Colon (tissue), 2 donors: ENCODE data around the gene NTN4.
"Not testable (repeated sequence)": the region's sequence is repeated elsewhere in the genome, so short reads cannot be mapped to it uniquely, and the experiment has no call there.

Experiments
- FAIRE-seq: peaks from 2 replicates; lab custom pipeline; 2012; peaks lifted over from hg19 to GRCh38; lab: Jason Lieb, UNC
- donor health status: control.
- donor health status: control.

Gene NTN4

DNA sequence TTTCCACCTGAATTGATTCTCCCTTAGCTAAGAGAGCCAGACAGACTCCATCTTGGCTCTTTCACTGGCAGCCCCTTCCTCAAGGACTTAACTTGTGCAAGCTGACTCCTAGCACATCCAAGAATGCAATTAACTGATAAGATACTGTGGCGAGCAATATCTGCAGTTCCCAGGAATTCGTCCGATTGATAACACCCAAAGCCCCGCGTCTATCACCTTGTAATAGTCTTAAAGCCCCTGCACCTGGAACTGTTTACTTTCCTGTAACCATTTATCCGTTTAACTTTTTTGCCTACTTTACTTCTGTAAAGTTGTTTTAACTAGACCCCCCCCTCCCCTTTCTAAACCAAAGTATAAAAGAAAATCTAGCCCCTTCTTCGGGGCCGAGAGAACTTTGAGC is 44.5 kb downstream of the NTN4 start:
- not testable (repeated sequence) for FAIRE-seq

DNA sequence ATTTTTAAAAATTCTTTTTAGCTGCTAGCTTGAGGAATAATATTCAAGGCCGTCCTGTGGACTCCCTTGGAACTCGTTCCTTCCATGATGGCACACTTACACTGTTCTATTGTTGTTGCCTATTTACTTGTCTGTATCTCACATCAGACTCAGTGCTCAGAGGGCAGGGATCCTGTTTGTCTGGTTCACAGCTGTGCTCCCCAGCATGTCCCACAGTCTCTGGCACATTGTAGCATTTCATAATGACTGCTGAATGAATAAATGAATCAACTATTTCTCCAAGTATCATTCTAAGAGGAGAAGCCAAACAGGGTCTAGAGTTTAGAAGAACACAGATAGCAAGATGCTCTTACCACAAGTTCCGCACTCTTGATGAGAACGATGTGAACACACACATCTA is 48.0 kb downstream of the NTN4 start:
- no peak for FAIRE-seq

DNA sequence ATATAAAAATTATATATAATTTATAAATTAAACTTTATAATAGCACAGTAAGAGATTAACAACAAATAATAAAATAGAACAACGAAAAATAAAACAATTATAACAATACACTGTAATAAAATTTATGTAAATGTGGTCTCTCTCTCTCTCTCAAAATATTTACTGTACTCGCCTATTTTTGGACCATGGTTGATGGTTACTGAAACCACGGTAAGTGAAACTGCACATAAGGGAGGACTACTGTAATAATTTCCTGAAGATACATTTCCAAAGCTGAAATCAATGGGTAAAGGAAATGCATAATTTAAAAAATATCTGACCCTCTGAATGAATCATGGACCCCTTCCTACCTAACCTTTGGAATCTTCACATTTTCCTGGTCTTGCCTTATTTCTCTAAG is 48.9 kb downstream of the NTN4 start:
- peak; percentile 14 for FAIRE-seq

DNA sequence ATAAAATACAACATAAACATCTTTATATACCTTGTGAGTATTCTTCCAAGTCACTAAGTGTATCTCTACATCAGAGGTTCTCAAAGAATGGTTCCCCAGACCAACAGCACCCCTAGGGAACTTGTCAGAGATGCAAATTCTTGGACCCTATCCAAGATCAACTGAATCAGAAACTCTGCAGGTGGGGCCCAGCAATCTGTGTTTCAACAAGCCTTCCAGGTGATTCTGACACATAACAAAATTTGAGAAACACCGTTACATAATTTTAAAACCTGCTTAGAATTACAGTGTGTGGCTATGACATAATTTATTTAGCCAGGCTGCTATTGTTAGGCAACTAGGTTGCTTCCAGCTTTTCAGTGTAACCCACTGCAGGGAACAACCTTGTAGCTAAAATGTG is 49.8 kb downstream of the NTN4 start:
- no peak for FAIRE-seq

DNA sequence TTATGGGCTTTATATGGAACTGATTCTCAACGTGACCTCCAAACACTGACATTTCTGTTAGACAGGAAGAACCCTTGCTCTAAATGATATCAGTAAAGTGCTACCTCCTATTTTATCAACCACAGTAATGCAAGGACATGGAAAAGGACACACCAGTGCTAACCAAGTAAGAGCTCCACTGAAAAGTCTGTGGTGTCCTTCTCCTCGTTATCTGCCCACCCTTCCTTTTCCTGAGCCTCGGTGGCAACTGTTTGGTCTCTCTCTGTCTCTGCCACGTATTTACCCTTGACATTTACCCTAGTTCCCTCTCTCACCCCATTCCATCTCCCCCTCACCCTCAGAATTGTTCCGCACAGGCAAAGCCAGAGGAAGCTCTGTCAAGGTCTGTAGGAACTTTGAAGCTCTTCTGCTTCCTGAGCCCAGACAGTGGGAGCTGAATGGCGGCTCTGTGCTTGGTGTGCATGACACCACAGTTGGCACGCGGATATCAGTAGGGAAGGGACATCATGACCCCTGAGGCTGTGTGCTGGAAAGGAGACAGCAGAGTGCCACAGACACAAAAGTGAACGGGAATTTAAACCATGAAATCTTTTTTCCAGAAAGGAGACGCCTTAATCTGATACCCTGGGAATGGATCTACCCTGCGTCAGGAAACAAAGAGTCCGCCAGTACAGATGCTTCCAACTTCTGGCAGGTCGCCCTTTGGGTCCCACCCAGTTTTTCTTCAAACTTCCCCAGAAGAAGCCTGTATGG is 50.8 kb downstream of the NTN4 start:
- no peak for FAIRE-seq

DNA sequence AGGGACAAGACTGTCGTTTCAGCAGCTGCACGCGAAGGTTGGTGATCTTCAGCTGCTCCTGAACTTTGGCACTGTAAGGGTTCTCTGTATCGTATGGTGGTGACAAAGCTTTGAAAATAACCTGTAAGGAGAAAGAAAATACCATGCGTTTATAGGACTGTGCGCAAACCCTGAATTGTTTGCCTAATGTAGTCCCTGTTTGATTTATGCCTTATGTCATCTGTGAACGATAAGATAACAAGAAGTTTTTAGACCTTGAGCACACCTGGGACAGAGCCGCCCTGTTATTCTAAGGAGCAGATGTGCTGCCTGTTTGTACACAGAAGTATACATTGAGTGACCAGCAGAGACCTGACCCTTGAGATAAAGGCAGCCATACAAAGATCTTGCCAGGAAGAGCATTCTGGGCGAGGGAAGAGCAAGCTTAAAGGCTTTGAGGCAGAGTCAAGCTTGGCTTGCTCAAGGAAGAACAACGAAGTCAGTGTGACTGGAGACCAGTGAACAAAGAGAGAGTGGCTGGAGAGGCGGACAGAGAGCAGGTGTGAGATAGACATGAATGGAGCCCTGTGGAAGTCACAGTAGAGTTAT is 52.4 kb downstream of the NTN4 start:
- no peak for FAIRE-seq

DNA sequence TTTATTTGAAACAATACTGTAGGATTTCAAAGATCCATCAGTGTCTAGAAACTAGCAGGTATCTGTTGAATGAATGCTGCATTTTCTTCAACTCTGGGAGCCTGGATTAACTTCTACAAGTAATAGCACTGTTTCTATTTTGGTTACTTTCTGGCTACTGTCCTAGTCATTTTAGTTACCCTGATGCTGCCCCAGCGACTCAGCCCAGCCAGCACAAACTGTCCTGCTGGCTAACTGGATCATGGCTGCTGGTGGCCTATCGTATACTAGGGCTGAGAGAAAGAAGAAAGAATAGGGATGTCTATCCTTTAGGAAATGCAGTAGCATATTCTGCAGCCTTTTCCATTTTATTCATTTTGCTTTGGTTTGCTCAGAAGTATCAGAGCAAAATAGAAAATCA is 53.9 kb downstream of the NTN4 start:
- FAIRE-seq, result no peak

DNA sequence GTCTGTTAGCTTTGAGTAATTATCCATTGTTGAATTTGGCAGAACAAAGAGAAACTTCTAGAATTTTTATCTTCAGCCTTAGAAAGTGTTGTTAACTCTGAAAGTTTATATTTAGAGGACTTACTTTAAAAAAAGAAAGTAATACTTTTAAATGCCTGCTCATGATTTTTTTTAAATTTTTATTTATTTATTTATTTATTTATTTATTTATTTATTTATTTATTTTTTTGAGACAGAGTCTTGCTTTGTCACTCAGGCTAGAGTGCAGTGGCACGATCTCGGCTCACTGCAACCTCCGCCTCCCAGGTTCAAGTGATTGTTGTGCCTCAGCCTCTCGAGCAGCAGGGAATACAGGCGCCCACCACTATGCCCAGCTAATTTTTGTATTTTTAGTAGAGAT is 54.8 kb downstream of the NTN4 start:
- FAIRE-seq, result not testable (repeated sequence)

DNA sequence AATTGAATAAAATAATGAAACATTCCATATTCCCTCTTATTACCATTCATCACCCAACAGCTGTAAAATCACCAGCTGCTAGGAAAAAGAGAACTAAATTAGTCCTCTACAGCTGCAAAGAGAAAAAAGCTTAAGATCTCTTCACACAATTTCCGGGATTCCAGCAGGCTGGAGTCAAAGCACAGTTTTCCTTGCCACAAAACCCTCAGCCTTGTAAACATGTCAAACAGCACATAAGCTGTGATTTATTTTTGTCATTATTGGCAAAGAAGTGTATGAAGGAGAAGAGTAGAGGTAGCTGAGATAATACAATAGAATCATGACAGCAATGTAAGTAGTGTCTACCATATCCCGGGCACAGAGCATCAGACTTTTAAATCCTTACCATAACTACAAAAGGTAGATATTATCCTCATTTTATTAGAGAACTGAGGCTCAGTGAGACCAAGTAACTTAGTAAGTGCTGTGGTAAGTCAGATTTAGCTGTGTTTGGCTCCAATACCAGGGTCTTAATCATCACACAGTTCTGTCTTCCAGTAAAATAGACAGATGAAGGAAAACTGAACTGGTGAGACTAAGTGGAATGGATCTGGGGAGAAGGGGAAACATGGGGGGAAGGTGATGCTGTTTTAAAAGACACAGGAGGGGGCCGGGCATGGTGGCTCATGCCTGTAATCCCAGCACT is 57.3 kb downstream of the NTN4 start:
- FAIRE-seq, result no peak

DNA sequence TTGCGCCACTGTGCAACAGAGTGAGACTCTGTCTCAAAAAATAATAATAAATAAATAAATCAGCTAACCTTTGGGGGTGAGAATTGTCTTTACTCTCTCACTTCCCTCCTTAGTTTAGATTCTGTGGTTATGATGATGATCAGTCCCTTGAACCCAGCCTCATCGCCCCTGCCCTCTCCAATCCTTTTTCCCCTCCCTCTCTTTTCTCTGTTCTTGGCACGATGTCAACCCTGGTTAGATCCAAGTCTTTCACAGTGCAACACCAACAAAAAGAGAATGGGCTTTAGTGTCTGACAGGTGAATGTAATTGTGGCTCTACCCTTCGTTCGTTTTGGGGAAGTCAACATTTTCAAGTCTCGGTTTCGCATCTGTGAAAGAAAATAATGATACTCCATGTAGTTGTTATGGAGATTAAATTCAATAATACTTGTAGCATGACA is 59.0 kb downstream of the NTN4 start:
- FAIRE-seq, result no peak

DNA sequence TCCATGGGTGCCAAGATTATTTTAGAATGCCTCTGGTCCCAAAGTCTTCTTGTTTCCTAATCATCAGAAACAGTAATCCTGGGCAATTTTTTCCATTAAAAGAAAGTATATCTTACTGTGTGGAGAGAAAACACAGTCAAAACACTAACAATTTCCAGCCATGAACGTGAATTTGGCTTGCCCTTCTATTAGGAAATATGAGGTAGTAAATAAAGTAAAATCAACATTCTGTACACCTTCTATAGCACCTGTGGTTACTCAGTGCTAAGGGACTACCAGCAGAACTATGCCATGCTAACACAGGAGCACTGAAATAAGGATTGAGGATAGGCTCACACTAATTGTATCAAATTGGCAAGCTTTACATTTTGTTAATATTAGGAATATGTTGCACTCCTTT is 60.1 kb downstream of the NTN4 start:
- FAIRE-seq, result no peak

DNA sequence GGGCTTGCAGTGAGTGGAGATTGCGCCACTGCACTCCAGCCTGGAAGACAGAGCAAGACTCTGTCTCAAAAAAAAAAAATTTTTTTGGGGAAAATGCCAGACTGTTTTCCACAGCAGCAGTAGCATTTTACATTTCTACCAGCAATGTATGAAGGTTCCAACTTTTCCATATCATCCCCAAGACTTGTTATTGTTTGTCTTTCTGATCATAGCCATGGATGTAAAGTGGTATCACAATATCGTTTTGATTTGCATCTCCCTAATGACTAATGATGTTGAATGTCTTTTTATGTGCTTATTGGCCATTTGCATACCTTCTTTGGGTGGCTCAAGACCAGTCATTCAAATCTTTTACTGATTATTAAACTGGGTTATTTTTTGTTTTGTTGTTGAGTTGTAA is 63.7 kb downstream of the NTN4 start:
- FAIRE-seq, result no peak

DNA sequence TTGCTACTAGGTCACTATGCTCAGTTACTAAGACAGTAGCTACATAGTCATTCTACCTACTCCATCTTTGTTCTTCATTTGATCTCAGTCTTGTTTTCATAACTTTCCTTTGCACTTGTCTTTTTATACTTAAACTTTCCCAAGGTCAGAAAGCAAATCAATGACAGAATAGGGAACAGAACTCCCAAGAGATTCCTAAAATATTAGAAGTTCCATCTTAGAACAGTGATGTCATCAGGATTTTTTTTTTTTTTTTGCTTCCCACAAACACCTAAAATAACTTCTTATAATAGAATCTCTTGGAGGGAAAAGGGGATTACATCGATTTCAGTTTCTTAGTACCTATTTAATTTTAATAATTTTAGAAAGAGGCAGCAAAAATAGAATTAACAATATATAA is 65.8 kb downstream of the NTN4 start:
- FAIRE-seq, result no peak

DNA sequence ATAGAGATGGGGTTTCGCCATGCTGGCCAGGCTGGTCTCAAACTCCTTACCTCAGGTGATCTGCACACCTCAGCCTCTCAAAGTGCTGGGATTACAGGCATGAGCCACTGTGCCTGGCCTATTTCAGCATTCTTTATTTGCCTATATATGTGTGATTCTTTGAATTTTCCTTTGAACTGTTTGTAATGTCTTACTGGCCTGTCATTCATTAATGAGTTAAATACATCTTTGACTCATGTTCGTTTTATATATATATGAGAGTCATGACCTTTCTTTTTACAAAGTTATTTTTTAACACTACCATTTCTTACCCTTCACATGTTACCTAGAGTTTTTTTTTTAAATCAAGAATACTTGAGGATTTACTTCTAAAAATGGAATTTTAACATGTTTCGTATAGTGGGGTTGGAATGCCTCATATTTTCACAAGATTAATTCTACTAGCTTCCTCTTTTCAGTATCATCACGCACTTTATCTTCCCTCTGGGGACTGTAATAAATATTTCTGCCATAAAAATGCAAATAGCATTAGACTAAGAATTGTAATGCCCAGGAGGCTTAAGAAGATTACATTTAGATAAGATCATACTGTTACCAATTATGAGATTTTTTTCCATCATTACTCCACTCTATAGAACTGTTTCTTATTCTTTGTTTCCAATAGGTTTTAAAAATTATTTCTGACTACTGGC is 66.7 kb downstream of the NTN4 start:
- no peak for FAIRE-seq

DNA sequence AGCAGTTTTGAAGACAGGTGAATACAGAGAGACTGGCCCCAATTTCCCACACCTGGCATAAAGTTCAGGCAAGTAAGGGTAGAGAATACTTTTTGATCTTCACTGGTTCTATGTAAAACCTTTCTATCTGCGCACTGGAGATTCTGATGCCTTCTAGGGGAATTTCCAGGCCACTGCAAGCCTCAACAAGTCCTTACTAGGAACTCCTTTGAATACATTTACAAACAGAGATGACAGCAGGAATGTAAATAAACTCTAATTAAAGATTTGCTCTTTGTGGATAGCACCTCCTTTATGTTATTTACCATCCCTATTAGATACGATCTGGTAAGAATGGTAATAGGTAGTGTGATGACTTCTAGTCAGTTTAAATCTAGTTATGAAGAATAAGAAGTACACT is 69.2 kb downstream of the NTN4 start:
- no peak for FAIRE-seq

DNA sequence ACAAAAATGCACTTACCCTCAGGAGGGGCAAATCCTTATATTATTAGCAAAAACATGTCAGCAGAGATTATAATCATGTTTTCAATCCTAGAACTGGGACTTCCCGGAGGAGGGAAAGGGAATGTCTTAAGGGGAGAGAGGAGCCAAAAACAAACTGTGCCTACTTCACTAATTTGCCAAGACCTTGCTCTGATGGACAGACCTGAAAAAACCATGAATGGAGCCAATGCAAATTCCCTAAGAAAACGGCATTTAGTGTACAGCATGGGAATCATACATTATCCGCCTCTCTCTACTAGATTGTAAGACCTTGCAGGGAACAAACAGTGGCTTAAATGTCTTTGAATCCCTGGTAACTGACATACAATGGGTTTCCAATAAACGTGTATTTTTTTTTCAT is 70.4 kb downstream of the NTN4 start:
- FAIRE-seq, result no peak

DNA sequence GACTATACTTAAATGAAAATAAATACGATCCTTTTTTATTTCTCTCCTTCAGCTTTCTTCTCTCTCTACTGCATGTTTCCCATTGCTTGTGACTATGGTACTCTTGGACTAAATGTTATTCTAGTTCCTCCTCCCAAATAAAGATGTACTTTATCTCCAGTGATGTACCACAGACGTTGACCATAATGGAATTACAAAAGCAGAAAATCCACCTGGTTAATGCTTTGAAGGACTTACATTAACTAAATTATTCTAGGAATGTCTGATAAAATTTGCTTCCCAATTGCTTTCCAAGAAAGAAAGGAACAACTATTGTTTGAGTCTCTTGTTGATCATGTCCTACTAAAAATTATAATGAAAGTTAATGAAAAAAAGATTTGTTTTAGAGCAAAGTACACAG is 71.8 kb downstream of the NTN4 start:
- no peak for FAIRE-seq

DNA sequence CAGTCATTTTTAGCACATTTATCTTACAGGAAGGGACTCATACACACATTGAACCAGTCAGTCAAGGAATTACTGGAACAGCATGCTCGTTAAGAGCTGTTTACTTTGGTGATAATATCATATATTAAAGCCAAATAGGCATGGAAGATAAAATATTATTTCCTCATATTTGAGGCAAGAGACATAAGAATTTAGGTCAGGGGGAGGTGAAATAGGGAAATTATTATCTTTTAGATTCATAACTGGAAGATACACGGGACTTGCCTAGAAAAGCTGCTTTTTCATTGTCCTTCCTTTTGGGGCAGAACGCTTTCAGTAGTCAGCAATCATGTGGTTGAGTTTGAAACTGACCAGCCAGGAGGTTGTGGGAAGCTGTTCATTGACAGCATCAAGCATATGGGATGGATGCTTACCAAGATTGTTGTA is 72.5 kb downstream of the NTN4 start:
- FAIRE-seq, result no peak

DNA sequence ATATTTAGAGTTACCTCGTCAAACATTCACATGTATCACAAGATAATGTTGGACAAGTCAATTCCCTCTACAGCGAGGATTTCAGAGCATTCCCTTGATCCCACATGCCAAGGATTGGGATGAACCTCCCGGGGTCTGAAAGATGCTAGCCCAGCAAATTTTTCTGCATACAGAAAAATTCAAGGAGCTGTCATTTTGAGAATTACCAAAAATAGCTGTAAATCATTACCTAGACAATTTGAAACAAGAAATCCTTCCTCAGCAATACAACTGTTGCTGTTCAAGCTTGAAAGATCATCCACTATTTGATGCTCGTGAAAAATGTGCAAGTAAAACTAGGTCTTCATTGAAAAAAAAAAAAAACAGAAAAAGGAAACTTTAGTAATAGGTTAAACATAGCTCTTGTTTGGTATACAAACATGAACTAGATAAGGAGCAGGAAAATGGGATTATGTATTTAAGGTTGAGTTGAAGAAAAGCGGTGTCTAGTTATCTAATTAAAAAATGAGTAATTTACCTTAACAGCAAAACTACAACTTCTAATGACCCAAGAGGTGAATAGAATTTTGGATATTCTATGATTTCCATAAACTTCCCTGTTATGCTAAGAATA is 73.1 kb downstream of the NTN4 start:
- FAIRE-seq, result no peak

DNA sequence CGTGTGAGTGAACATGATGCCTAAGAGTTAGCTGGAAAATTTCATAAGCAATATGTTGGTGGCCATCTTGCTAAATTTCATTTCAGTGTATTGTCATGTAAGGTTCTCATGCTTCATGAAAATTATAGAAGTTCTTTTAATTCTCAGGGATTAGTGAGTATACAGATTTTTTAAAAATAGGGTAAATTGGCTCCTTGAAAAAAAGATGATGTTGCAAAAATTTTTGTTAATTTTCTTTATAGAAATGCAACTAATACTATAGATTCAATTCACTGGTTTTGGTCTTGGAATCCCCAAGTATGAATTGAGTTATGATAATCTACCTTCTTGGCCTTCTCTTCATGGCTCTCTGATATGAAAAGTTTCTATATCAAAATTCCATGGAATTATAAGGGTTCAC is 75.4 kb downstream of the NTN4 start:
- no peak for FAIRE-seq

DNA sequence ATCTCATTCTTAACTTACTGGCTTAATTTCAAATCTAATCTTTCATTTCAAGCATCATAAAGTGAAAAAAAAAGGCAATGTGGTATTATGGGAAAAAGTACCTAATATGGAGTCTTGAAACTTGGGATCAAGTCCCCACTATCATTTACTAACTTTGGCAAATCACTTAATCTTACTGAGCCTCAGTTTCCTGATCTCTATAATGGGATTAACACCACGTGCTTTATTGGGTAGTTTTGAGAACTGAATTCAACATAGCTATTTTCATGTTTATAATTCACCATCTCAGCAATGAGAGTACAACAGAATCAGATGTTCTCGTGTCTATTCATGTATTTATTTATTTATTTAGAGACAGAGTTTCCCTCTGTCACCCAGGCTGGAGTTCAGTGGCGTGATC is 78.3 kb downstream of the NTN4 start:
- FAIRE-seq, result no peak

DNA sequence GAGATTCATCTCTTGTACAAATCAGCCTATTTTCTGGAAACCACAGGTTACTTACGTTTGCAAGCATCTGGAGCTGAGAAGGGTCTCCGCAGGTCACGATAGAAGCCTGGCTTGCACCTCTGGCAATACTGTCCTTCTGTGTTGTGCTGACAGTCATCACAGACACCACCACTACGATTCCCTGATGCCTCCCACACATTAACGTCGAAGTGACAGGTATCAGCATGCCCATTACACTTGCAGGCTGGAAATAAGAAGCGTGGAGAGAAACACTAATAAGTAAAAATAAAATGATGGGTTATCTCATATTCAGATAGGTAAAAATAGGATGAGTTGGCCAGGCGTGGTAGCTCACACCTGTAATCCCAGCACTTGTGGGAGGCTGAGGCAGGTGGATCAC is 80.2 kb downstream of the NTN4 start:
- no peak for FAIRE-seq

DNA sequence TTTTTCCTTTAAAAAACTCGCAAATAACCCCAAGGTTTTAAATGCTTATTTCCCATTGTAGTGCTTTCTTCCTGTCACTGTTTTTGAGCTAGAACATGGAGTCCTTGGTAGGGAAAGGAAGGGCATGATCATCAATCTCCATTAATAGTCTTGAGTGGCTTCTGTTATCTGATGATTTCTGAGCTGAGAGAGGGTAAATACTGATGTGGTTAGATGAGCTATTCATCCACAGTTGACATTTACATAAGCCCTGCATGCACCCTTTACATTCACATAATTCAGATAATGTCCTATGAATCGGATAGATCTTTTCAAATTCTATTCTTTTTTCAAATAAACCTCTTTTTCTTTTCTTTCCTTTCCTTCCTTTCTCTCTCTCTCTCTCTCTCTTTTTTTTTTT is 81.4 kb downstream of the NTN4 start:
- FAIRE-seq, result no peak
